ENCODE measurements around the gene OPA1.

- TF ChIP-seq USF2 (IDR thresholded peaks at IDR 0.05; ENCODE audit: low read length): no peak
- no peak for TF ChIP-seq CTCF (IDR thresholded peaks at IDR 0.05; ENCODE audit: control extremely low read depth in 1 of 3, insufficient read depth in 1 of 3, low read depth in 1 of 3, low read length in 3 of 3)
- no peak for TF ChIP-seq GTF2F1 (IDR thresholded peaks at IDR 0.05; ENCODE audit: borderline replicate concordance, low read depth, low read length)
These were observed 141.8 kb downstream of the OPA1 start for GRCh38 chr3:193734737-193735366.

All from H1 (cell line).